SW 1271 (cell line): ENCODE data around the gene FAM161B.
"Not testable (repeated sequence)": the region's sequence is repeated elsewhere in the genome, so short reads cannot be mapped to it uniquely, and the experiment has no call there.

ENCODE experiments used
- DNase-seq, 2 experiments: peaks; one replicate each; lab custom pipeline; 2025; lab: John Stamatoyannopoulos, UW

FAM161B gene, protein sequence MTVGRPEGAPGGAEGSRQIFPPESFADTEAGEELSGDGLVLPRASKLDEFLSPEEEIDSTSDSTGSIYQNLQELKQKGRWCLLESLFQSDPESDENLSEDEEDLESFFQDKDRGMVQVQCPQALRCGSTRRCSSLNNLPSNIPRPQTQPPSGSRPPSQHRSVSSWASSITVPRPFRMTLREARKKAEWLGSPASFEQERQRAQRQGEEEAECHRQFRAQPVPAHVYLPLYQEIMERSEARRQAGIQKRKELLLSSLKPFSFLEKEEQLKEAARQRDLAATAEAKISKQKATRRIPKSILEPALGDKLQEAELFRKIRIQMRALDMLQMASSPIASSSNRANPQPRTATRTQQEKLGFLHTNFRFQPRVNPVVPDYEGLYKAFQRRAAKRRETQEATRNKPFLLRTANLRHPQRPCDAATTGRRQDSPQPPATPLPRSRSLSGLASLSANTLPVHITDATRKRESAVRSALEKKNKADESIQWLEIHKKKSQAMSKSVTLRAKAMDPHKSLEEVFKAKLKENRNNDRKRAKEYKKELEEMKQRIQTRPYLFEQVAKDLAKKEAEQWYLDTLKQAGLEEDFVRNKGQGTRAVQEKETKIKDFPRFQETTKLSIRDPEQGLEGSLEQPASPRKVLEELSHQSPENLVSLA

GRCh38 chr14:73949752-73950734 is at the start of gene FAM161B, which contains the start of gene COQ6:
Gene FAM161B, minus strand, starts transcription at chr14:73950094. Its CDS starts 68 bp downstream, at chr14:73950026.
Gene COQ6, plus strand, starts transcription at chr14:73950302. Its CDS starts 31 bp downstream, at chr14:73950333.
- peak; percentile 96 to 99 for DNase-seq

DNA sequence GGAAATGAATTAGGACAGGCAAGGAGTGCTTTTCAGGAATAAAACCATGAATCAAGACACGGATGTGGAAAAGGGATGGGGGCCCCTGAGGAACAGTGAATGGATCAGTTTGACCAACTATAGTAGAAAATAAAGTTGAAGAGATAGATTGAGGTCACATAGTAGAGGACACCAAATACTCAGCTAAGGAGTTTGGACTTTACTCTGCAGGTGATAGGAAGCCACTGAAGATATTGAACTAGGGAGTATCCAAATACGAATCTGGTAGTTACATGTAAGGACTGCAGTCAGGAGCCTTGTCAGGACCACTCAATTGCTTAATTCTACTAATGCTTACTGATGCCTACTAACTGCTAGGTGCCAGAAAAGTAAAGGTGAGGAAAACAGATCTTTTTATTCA is 48.8 kb upstream of the FAM161B start:
- DNase-seq = no peak

DNA sequence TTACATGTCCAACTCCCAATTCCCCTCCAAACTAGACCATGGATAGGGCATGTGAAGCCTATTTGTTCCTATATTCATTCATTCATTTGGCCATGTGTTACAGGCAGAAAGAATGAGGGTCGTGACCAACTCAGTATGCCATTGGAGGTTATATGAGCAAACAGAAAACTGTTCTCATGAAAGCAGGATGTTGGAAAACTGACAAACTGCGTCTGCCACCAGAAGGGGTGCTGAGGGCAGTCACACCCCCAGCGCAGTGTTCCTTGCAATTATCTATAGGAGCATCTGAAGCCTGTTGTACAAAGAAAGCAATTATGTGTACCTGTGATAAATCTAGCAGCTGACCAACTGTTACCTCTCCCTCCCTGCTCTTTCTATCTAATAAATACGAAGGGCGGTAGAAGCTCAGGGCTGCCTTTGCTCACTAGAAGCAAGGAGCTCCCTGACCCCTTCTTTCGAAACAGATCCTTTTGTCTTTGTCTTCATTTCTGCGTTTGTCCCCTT is 48.1 kb upstream of the FAM161B start:
- no peak for DNase-seq

DNA sequence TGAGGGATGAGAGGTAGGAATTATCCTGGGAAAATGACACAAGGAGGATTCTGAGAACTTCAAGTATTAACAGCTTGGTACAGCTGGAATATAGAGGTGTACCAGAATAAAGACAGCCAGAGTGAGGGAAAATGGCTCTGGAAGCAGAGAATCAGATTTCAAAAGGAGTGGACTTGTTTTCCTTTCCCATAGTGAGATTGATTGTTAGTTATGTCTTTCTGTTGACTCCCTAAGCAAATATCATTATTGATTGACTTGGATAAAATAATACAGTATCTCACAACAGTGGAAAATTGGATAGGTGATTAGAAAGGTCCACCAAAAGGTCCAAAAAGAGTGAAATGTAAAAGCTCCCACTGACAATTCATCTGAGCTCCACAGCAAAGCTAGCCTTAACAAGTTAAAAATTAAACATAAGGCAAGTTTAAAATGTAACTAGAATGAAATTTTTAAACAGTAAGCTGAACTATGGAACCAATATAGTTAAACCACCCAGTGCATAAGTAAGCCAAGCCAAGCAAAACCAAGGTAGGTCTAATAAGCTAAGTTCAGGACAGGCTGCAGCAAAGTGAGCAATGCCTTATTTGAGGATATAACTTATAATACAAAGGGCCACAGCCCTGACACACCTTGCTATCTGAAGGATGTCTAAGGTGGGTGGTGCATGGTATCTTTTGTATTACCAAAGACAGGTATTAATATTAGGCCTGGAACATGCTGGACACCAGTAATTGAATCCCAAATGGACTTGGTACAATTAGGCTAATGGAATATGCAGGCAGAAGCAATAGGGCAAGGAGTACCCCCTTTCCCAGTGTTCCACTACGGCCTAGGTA is 47.4 kb upstream of the FAM161B start:
- DNase-seq = no peak

- DNase-seq = no peak
Measured at GRCh38 chr14:73996731-73997107, 46.8 kb upstream of the FAM161B start.

DNA sequence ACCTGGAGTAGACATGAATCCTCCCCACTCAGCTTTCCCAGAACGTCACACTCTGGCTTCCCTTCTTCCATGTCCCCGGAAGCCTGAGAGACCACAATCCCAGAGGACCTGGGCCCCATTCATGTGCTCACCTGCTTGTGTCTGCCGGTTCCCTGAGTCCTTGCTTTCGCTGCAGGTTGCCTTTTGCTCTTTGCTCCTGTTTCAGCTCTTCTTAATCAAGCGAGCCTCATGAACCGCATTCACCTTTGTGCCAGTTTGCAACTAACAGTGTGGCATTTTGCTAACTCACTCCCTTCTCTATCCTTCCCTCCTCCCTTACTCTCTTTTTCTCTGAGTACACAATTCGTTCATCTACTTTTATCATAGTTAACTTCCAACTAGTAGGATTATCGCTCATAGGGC is 46.1 kb upstream of the FAM161B start:
- DNase-seq = no peak

DNA sequence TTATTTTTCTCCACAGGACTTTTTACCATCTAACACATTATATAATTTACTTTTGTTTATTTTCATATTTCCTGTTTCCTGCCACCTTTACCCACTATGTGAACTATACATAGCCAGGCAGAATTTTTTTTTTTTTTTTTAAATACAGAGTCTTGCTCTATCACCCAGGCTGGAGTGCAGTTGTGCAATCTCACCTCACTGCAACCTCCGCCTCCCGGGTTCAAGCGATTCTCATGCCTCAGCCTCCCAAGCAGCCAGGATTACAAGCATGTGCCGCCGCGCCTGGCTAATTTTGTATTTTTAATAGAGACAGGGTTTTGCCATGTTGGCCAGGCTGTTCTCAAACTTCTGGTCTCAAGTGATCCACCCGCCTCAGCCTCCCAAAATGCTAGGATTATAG is 45.0 kb upstream of the FAM161B start:
- not testable (repeated sequence) for DNase-seq

DNA sequence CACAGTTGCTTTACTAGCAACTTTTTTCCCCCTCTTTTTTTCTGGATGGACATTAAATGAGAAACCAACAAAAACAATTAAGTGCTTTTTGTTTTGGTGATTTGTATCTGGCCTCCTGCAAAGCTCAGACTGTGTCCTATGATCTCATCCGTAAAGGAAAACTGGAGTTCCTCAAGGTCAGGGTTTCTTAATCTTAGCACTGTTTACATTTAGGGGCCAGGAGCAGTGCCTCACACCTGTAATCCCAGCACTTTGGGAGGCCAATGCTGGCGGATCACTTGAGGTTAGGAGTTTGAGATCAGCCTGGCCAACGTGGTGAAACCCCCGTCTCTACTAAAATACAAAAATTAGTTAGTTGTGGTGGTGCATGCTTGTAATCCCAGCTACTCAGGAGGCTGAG is 41.2 kb upstream of the FAM161B start:
- DNase-seq = no peak

- DNase-seq = not testable (repeated sequence)
Measured at GRCh38 chr14:73988656-73989055, 38.8 kb upstream of the FAM161B start.

DNA sequence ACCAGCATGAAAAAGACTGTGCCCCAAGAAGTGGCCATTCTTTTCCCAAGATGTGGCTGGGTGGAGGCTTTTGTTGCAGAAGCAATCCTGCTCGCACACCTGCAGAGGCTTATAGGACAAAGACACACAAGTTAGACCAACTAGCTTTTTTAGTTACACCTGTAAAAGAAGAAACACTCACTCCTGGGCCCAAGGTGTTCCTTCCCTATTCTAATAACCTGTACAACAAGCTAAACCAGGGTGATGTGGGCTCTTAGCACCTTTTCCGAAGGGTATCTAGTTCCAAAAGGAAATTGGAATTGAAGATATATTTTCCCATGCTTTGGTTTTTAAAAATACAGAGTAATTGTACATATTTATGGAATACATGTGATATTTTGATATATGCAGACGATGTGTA is 38.2 kb upstream of the FAM161B start:
- DNase-seq = no peak

- DNase-seq = no peak
Measured at GRCh38 chr14:73977896-73978295, 28.0 kb upstream of the FAM161B start.

DNA sequence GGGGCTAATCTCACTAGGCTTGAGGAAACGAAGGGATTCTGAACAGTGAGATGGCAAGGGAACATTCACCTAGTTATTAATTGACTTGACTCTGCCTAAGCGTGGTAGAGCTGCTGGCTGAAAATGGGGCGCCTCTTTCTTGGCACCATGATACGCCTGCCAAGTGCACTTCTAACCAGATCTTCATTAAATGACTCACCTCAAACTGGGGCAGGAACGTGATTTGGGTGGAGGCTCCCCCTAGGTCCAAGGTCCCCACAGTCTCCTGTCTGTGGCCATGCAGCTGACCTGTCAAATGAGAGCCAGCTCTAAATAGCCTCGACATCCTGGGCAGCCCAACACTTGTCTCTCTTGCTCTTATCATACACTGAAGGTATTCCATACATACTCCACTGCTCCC is 26.2 kb upstream of the FAM161B start:
- DNase-seq = no peak

DNA sequence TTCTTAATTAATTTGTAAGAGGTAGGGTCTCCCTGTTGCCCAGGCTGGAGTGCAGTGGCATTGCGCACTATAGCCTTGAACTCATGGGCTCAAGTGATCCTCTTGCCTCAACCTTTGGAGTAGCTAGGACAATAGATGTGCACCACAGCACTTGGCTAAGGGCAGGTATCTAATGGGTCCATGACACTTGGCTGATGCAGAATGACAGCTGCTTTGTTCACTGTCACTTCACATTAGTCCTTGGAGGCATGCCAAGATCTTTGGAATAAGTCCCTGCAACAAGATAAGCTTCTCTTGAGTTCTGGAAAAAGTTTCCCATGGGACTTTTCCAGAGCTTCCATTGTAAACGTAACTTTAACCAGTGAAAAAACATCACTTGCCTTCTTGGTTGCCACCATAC is 23.6 kb upstream of the FAM161B start:
- no peak for DNase-seq

DNA sequence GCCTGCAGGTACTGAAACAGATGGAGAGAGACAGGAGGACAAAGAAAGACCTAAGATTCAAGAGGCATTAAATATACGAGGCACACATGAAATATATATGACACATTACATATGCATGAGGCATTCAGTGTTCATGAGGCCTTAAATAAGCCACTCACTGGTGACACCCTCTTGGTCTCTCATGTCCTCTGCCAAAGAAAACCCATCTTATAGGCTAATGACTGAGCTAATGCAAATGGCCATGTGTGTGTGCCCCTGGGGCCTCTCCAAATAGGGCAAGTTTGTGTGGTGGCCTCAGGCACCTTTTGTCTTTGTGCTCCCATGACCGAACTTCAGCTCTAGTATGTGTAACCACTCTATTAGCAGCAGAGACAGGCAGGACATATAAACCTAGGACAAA is 19.0 kb upstream of the FAM161B start:
- DNase-seq = no peak

- DNase-seq = no peak
Measured at GRCh38 chr14:73965216-73965615, 15.3 kb upstream of the FAM161B start.

DNA sequence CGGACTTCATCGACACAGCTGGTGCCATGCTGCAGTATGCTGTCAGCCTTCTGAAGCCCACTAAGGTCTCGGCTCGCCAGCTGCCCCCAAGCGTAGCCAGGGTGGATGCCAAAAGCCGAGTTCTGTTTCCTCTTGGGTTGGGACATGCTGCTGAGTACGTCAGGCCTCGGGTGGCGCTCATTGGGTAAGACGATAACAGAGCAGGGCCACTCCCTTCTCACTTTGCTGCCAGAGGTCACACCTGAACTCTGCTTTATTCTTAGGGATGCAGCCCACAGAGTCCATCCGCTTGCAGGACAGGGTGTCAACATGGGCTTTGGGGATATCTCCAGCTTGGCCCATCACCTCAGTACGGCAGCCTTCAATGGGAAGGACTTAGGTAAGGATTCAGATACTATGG is 11.3 kb upstream of the FAM161B start:
- no peak for DNase-seq

- DNase-seq = no peak
Measured at GRCh38 chr14:73958591-73958990, 8.7 kb upstream of the FAM161B start.

DNA sequence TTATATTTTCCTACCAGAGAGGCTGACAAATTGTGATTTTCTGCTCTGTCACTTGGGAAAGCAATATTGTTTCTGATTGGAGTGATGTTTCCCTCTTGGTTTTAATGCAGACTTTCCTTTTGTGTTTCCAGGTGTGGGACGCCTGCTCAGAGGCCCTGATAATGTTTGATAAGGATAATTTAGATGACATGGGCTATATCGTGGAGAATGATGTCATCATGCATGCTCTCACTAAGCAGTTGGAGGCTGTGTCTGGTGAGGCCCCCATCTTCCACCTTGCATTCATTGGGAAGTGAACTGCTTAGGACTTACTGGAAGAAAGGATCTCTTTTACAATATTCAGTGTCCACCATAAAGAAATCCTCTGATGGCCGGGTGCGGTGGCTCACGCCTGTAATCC is 5.8 kb upstream of the FAM161B start:
- no peak for DNase-seq

GRCh38 chr14:73953731-73954130 is 3.8 kb upstream of the FAM161B start:
- DNase-seq = no peak

DNA sequence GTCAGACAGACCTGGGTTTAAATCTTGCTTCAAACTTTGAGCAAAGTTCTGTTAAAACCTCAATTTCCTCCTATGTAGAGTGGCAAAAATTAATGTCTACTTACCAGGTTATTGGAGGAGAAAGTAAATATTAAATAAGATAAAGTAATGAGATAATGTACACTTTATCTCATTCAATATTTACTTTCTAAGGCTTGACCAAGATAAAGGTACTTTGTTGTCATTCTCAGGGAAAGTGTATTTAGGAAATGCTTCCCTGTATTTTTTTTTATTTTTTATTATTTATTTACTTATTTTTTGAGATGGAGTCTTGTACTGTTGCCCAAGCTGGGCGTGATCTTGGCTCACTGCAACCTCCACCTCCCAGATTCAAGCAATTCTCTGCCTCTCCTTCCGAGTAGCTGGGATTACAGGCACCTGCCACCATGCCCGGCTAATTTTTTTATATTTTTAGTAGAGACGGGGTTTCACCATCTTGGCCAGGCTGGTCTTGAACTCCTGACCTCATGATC is 4.7 kb downstream of the FAM161B start:
- no peak for DNase-seq
